ENCODE results near the gene TMEM243. TPM values are rescaled to one million over a fixed set of nuclear protein-coding genes. Genes with fewer than 3 reads are reported as not detected.
"Not testable (repeated sequence)": the region's sequence is repeated elsewhere in the genome, so short reads cannot be mapped to it uniquely, and the experiment has no call there.

Gene TMEM243
- polyA plus RNA-seq, 1 donor, result 17.5 TPM

- DNase-seq, result no peak
Observed at GRCh38 chr7:87210506-87210905, 9.0 kb downstream of the TMEM243 start.

- no peak for DNase-seq
Observed at GRCh38 chr7:87209295-87209924, 10.1 kb downstream of the TMEM243 start.

DNA sequence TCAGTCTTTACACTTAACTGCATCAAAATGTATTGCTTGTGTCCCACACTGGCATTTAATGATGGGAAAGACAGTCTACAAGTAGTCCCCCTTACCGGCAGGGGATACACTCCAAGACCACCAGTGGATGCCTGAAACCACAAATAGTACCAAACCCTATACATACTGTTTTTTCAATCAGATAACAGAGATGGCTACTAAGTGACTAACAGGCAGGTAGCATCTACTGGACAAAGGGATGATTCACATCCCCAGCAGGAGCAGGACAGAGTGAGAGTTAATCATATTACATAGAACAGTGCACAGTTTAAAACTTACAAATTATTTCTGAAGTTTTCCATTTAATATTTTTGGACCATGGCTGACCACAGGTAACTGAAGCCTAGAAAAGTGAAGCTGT lies 13.2 kb downstream of the TMEM243 start:
- no peak for DNase-seq

DNA sequence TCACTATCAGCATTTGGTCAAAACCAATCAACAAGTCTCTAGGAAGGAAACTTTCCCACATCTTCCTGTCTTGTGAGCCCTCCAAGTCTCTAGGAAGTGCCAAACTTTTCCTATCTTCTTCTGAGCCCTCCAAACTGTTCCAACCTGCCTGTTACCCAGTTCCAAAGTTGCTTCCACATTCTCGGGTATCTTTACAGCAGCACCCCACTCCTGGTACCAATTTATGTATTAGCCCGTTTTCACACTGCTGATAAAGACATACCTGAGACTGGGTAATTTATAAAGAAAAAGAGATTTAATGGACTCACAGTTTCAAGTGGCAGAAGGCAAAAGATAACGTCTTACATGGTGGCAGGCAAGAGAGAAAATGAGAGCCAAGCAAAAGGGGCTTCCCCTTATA lies 13.8 kb downstream of the TMEM243 start:
- DNase-seq, result not testable (repeated sequence)

DNA sequence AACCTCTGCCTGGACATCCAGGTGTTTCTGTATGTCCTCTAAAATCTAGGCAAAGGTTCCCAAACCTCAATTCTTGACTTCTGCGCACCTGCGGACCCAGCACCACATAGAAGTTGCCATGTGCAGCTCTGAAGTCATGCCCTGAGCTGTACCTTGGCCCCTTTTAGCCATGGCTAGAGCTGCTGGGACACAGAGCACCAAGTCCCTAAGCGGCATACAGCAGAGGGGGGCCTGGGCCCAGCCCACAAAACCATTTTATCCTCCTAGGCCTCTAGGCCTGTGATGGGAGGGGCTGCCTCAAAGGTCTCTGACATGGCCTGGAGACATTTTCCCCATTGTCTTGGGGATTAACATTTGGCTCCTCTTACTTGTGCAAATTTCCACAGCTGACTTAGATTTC lies 14.6 kb downstream of the TMEM243 start:
- DNase-seq, result no peak

DNA sequence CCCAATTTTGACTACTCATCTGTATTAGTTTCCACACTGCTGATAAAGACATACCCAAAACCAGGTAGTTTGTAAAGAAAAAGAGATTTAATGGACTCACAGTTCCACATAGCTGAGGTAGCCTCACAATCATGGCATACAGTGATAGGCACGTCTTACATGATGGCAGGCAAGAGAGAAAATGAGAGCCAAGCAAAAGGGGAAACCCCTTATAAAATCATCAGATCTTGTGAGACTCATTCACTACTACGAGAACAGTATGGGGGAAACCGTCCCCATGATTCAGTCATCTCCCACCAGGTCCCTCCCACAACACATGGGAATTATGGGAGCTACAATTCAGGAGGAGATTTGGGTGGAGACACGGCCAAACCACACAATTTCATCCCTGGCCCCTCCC lies 15.6 kb downstream of the TMEM243 start:
- not testable (repeated sequence) for DNase-seq

- no peak for DNase-seq
Observed at GRCh38 chr7:87202705-87203104, 16.8 kb downstream of the TMEM243 start.

- no peak for DNase-seq
Observed at GRCh38 chr7:87202208-87202607, 17.3 kb downstream of the TMEM243 start.

GRCh38 chr7:87199700-87200450 lies 19.7 kb downstream of the TMEM243 start:
- DNase-seq, result no peak

DNA sequence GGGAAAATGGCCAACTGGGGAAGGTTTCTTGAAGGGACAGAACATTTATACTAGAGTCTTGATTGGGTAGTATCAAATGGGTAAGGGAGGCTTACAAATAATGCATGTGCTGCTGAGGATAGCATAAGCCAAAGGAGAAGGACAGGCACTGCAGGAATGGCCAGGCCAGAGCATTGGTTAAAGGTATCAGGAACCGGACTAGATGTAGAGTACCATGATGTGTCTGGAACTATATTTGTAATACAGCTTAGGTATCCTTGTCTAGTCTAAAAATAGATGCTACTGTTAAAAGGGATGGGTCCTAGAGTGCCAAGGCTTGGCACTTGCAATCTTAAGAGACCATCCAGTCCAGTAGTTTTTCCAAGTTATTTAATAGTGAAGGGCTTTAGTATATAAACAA lies 20.3 kb downstream of the TMEM243 start:
- DNase-seq, result no peak

DNA sequence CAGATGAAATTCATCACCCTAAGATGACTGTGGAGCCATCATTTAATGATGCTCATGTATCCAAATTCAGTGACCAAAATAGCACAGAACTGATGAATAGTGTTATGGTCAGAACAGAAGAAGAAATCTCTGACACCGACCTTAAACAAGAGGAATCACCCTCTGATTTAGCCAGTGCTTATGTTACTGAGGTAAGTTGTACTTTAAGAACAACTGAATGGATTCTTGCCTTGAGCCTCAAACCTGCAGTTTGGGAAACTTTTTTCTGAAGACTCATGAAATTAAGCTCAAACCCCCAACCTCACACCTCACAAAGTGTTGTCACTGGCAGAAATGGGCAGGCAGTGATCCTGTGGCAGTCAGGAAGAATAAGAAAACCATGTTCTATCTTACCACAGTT lies 25.6 kb downstream of the TMEM243 start:
- no peak for DNase-seq

- DNase-seq, result no peak
Observed at GRCh38 chr7:87192784-87193487, 26.6 kb downstream of the TMEM243 start.

- no peak for DNase-seq
Observed at GRCh38 chr7:87190783-87191182, 28.7 kb downstream of the TMEM243 start.

GRCh38 chr7:87188930-87189329 lies 30.6 kb downstream of the TMEM243 start:
- DNase-seq, result no peak

GRCh38 chr7:87187120-87187519 lies 32.4 kb downstream of the TMEM243 start:
- DNase-seq, result no peak

- no peak for DNase-seq
Observed at GRCh38 chr7:87179180-87179579, 40.4 kb downstream of the TMEM243 start.

- no peak for DNase-seq
Observed at GRCh38 chr7:87178320-87178719, 41.2 kb downstream of the TMEM243 start.

DNA sequence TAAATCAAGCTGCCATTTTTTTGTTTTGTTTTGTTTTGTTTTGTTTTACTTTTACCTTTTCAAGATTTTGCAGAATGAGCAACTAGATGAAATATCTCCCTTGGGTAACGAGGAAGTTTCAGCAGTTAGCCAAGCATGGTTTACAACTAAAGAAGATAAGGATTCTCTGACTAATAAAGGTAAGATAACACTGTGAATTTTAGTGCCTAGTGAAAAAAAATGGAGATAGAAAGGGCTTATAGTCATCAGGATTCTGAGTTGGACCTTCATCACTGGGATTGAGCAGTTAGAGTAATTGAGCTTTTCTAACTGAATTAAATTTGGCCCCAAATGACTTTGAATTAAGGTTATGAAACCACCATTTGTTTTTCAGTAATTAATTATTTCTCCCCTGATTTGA lies 46.1 kb downstream of the TMEM243 start:
- no peak for DNase-seq

- DNase-seq, result no peak
Observed at GRCh38 chr7:87171282-87171934, 48.1 kb downstream of the TMEM243 start.

DNA sequence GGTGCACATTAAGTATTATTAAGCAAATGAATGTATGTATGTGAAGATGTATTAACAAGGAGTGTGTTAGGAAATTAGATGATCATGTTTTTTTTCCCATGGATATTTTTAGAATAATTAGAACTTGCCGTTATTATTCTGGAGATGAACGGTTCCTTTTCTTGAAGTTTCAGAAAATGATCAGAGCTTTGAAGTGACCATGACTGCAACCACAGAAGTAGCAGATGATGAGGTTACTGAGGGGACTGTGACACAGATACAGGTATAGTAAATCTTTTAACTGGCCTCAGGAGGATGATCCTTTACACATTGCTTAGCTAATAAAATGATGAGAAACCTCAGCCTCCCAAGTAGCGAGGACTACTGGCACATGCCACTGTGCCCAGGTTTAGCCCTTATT lies 48.7 kb downstream of the TMEM243 start:
- DNase-seq, result no peak

DNA sequence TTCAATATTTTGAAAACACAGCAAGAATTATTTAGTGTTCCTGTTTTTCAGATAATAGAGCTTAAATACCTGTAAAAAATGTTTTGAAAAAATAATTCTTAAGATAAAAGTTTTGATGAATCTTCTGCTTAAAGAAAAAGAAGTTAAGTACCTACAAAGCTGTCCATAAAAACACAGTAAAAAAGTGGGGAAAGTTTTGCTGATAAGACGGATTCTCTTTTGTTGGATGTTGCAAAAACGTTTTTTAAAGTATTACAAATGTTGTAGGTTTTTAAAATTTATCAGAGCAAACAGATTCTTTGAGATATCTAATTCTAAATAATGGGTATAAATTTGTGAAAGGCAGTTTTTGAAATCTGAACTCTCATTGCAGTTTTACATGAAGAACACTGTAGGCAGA lies 55.1 kb downstream of the TMEM243 start:
- no peak for DNase-seq

DNA sequence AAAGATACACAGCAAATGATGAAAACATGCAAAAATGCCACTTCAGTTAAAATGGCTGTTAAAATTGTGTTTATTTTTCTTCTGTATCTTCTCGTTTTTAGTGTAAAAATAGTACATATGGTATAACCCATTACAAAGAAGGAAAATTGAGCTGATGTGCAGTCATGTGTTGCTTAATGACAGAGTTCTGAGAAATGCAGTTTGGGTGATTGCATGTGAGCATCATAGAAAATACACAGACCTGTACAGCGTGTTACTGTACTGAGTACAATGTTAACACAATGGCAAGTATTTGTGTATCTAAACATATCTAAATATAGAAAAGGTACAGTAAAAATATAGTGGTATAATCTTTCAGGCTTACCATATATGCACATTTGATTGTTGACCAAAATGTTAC lies 60.0 kb downstream of the TMEM243 start:
- DNase-seq, result no peak

DNA sequence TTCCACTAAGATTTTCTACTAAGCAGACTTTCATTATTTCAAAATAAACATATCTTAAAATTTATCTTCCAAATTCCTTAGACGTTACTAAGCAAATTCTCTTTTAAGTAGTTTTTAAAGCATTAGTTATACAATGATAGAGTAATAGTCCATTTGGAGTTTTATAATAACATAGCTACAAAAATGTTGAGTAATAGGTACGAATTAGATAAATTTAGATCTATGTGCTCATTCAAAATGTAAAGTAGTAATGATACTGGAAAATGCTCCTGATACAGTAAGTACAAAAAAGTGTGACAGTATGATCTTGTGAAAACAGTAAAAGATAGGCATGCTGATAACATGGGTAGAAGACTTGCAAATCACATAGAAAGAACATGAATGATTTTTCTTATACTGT lies 62.8 kb downstream of the TMEM243 start:
- no peak for DNase-seq

Data from hindlimb muscle (tissue), 1 donor.